Muscle of arm (tissue), 12 donors: ENCODE data around the gene KRTAP10-5. TPM values are rescaled to one million over a fixed set of nuclear protein-coding genes. Genes with fewer than 3 reads are reported as not detected.
"Not testable (repeated sequence)": the region's sequence is repeated elsewhere in the genome, so short reads cannot be mapped to it uniquely, and the experiment has no call there.

Source experiments
- DNase-seq: peaks from one replicate; pipeline ENCODE4 v3.0.0-alpha.2; 2013
- polyA plus RNA-seq, 12 donors: library from polyadenylated mRNA; unstranded; fragments of 120-200 nt; gene quantifications; one replicate each; pipeline ENCODE4 v1.2.1, GENCODE V29; 2013; ENCODE audit not compliant: insufficient read length in 12 of 12

Gene KRTAP10-5
- polyA plus RNA-seq, 12 donors: not detected

DNA sequence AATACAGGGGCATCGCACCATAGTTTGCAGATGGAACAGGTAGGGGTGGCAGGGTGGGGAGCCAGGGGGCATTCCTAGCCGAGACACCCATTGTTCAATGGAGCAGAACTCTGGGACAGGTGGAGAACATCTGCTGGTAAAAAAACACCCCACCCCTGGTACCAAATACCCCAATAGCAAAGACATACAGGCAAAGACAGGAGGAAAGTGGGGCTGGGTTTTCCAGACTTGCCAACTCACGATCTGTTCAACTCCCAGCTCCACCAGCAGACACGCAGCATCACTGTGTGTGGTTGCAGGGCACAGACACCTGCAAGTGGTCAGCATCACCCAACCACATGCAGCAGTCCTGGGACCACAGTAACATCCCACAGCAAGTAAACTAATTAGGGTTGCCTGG lies 31.1 kb upstream of the KRTAP10-5 start:
- DNase-seq: no peak

DNA sequence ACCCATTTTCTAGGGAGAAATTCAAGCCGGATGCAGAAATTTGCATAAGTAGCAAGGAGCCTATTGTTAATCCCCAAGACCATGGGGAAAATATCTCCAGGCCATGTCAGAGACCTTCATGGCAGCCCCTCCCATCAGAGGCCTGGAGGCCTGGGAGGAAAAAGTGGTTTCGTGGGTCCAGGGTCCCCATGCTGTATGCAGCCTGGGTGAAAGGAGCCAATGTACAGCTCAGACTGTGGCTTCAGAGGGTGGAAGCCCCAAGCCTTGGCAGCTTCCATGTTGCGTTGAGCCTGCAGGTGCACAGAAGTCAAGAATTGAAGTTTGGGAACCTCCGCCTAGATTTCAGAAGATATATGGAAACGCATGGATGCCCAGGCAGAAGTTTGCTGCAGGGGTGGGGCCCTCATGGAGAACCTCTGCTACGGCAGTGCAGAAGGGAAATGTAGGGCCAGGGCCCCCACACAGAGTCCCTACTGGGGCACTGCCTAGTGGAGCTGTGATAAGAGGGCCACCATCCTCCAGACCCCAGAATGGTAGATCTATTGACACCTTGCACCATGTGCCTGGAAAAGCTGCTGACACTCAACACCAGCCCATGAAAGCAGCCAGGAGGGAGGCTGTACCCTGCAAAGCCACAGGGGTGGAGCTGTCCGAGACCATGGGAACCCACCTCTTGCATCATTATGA lies 29.9 kb upstream of the KRTAP10-5 start:
- DNase-seq: not testable (repeated sequence)

DNA sequence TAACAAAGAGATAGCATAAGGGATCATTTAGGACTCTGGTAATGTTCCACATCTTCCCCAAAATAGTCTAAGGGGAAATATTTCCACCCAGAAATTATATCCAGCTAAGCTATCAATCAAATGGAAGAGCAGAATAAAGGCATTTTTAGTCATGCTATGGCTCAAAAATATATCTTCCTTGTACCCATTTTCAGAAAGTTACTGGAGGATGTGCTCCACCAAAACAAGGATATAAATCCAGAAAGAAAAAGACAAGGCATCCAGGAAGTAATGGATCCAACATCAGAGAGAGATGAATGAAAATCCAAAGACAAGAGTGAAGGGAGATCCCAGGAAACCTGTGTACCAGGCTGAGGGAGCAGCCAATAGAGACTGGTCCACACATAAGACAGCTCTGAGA lies 28.8 kb upstream of the KRTAP10-5 start:
- no peak for DNase-seq

DNA sequence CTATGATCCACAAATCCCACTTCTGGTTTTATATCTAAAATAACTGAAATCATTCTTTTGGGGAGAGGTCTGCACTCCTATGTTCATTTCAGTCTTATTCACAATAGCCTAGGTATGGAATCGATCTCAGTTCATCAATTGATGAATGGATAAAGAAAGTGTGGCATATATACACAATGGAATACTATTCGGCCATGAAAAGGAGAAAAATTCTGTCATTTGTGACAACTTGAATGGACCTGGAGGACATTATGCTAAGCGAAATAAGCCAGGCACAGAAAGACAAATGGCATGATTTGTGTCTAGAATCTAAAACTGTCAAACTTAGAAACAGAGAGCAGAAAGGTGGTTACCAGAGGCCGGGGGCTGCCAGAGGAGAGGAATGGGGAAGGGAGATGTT lies 26.1 kb upstream of the KRTAP10-5 start:
- DNase-seq: no peak

DNA sequence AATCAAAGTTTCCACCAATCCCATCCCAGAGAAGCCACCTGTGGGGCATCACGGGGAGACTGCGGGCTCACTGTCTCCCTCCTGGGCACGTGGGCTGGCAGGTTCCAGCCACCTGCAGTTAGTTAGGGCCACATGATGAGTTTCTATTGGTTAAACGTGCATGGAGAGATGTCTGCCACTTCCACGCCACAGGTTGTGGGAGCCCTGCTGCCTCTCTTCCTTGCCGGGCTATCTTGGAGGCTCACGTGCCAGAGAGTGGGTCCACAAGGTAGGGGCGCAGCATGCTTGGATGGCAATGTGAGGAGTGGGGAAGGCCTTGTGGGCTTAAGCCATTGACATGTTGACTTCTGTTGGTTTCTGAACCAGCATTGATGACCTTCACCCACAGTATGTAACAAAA lies 23.5 kb upstream of the KRTAP10-5 start:
- no peak for DNase-seq

DNA sequence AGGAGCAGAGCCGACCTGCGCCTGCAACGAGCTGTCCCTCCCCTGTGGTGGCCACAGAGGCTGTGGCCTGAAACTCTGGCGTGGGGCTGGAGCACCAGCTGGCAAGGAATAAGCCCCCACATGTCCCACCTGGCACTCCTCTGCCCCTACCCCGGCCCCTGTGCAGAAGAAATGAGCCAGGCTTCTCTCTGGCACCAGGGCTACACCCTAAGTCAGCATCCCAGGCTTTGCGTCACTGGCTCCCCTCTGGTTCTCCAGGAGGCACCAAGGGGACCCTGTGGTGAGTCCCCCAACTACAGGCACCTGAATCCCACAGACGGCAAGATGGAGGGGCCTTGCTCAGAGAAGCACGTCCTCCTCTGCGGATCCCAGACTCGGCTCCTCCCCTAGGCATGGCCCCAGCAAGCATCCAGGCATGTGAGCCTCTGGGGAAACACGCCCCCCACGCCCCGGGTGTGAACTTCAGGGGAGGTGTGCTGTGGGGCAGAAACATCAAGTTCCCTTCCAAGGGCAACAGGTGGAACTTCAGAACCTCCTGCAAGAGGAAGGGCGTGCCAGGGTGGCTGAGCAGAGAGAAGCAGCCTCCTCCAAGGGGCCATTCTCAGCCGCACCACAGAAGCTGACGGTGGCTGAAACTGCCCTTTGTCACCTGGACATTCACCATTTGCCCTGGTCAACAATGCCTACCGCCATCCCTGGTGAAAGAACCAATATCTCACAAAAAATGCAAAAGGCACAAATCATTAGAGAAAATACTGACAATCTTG lies 22.9 kb upstream of the KRTAP10-5 start:
- DNase-seq: no peak

DNA sequence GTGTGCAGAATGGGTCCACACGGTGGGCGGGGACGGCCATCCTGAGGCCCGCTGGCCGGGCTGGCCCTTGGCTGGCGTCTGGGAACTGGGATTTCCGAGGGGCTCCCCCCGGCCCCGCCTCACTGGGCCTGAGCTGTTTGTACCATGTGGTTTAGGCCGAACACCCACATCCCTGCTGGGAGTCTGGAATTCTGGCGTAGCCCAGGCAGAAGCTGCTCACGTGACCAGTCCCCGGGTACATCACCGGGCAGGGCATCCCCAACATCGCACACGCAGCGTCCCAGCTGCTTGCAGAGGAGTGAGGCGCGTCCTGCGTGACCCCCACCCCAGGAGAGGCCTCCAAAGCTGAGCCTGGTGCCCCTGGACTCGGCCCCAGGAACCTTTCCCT lies 22.1 kb upstream of the KRTAP10-5 start:
- no peak for DNase-seq

DNA sequence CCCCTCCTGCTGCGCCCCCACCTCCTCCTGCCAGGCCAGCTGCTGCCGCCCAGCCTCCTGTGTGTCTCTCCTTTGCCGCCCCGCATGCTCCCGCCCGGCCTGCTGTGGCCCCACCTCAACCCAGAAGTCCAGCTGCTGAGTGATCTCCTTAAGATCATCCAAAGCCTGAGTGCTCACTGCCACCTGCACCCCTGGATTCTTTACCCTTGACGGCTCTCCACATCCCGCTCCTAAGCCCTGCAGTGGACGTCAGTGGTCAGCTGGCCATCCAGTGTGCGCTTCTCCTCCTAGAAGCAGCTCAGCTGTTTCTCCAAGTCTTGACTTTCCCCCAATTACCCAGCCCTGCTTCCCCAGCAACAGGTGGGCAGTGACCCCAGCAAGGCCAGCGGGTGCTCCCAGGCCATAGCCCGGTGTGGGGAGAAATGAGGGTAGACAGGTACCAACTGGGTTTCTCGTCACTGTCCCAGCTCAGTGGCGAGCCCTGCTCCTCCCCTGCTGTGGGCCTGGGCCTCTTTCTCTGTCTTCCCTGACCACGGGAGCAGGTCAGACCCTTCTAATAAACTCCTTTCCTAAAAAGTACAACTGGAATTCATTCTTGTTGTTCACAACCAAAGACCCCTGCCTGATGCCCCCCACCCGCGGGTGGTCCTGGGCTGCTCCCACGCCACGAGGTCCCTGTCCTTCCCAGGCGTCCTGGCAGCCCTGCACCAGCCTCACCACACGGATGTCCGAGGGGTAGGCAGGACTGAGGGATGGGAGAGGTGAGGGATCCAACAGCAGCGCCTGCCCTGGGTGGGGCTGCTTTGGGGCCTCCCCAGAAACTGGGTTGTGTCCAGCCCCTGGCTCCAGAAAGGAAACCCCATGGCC lies 21.4 kb upstream of the KRTAP10-5 start:
- no peak for DNase-seq

DNA sequence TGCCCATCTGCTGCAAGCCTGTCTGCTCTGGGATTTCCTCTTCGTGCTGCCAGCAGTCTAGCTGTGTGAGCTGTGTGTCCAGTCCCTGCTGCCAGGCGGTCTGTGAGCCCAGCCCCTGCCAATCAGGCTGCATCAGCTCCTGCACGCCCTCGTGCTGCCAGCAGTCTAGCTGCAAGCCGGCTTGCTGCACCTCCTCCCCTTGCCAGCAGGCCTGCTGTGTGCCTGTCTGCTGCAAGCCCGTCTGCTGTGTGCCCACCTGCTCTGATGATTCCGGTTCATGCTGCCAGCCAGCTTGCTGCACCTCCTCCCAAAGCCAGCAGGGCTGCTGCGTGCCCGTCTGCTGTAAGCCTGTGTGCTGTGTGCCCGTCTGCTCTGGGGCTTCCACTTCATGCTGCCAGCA lies 20.7 kb upstream of the KRTAP10-5 start:
- DNase-seq: not testable (repeated sequence)

DNA sequence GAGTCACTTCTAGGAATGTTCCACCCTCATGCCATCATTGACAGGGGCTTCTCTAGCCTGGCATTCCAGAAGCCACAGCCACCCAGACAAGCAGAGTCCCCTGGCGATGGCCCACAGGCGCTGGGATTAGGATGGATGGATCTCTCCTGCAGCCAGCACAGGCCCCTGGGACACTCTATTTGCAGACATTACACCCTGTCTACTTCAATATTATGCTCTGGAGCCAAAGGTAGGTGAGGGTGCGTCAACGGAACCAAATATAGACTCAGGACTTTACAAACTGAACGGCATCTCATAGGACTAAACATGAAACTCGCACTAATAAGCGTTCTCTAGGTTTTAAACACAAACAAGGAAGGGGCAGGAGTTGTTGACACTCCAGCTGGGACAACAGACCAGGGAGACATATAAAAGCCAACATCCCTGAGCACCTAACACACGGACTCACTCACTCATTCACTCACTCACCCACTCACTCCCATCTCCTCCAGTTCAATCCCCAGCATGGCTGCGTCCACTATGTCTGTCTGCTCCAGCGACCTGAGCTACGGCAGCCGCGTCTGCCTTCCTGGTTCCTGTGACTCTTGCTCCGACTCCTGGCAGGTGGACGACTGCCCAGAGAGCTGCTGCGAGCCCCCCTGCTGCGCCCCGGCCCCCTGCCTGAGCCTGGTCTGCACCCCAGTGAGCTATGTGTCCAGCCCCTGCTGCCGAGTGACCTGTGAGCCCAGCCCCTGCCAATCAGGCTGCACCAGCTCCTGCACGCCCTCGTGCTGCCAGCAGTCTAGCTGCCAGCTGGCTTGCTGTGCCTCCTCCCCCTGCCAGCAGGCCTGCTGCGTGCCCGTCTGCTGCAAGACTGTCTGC lies 19.9 kb upstream of the KRTAP10-5 start, which contains the start of gene KRTAP10-7:
Gene KRTAP10-7, plus strand, starts transcription at position 480 of the 861 bp plus-strand sequence. Its CDS starts 25 bp downstream, at position 505.
- DNase-seq: not testable (repeated sequence)

DNA sequence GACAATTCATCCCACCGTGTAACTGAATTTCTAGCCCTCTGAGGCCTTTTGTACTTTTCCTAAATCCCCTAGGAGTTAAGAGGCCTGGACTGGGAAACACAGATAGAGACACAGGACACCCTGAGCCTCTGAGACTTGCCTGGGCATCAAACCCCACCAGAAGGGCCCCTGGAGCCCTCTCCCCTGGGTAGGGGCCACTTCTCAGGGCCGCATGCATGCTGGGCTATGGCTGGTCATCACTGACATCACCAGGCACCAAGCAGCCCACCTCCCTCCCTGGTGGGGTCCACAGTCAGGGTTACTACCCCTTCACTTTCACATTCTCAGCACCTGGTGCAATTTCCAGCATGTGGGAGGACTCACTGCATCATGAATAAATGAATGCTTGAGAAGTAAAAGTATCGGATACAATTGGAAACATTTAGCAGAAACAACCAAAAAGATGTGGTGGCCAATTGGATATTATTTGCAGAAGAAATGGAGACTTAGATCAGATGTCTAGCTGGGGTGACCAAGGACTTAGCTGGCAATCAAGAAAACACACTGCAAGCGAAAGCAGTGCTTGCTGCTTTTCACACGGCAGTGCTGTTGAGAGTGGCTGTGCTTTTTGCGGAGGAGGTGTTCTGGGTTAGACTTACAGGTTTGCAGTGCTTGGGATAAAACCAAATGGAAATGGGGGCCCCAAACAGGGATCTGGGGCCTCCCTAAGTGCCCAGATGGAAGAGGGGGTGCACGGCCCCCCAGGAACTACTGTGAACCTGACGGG lies 19.0 kb upstream of the KRTAP10-5 start:
- DNase-seq: no peak

DNA sequence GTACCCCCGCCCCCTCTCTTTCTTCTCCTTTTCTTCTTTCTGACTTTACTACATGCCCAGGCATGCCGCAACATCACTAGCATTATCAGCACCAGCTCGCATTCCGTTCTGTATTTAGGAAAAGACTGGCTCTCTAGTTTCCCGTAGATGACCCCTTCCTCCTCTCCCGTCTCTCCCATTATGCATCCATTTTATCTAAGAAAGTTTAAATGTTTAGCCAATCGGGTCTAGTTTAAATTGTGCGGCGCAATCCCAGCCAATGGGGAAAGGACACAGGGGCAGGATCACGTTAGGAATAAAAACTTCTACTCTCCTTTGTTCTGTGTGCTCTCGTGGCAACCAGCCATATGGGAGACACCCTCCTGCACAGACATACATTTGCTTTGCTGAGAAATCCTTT lies 17.7 kb upstream of the KRTAP10-5 start:
- no peak for DNase-seq

DNA sequence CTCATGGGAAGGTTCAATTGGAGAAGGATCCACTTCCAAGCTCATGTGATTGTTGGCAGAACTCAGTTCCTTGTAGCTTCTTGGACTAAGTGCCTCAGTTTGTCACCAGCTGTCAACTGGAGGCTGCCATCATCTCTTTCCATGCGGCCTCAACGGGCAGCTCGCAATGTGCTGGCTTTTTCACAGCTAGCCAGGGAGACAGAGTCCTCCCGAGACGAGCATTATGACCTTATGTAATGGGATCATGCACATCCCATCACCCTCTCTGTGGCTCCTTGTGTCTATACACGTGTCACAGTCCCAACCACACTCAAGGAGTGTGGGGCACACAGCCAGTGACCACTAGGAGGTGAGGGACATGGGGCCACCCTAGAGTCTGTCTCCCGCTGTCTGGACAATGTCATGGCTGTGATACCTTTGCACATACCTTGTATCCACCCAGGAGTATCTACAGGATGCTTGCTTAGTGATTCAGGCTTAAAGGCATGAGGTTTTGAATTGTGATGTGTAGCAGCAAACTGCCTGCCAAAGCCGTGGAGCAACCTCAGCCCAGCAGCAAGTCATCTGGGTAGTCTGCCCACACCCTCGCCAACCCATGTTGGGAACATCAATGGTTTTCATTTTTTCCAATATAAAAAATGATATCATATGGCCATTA lies 15.8 kb upstream of the KRTAP10-5 start:
- DNase-seq: no peak

DNA sequence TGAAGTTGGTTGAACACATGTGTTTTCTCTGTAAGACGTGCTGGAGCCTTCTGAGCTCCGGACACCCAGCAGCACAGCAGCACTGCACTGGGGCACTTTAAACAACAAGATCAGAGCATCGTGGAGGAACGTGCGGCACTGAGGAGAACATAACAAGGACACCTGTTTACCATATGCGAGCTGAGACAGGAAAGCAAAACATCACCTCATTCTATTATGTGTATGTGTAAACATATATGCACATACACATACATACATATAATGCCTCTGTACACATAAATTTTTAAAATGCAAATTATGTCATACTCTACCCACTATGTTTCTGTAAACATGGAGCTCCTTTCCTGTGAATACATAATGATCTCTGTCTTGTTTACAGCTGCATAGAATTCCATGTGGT lies 15.1 kb upstream of the KRTAP10-5 start:
- no peak for DNase-seq

DNA sequence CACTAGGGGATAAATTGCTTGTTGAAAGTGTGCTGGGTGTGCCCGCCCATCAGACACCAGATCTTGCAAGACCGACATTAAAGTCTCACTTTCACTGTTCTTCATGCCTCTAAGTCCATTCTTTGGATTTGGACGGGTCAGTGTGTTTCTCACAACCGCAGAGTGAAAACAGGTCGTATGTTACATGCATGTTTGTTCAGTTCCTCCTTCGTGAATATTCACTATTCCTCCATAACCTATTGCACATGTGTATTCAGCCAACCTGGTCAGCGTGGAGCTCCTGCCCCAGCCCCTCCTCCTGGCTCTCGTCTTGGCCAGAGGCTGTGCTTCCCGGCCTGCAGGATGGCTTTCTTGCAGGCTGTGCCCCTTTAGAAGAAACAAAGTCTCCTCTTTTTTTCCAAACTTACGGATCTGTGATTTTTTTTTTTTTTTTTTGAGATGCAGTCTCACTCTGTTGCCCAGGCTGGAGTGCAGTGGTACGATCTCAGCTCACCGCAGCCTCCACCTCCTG lies 14.1 kb upstream of the KRTAP10-5 start:
- DNase-seq: no peak

DNA sequence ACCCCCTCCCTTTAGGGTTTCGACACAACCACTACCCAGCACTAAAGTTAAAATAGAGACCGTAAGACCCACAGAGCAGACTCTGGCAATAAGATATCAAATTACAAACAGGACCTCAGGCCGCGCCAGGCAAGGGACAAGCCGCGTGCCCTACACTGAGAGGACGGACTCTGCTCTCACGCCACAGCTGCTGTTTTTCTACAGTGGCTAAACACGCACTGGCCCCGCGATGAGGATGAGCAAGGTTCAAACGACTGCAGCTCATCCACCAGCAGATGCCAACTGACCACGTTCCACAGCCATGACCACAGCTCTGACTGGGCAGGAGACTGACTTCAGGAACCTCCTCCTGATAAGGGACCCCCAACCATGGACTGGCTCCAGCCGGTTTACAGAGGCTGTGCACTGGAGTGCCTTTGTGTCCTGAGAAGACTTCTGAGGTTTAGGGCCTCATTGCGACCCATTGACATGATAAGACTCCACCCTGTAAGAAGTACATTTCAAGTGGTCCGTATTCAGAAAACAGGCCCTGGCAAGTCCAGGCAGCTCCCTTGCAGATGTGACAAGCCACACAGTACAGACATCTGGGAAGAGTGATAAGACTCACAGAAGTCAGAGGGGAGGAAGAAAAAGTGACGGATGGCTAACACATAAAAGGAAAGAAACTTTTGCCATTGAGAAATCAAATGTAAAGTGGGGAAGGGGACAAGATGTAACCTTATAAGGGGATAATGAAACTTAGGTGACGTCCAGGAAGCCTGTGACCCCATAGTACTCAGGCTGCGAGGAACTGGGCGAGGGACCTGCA lies 13.4 kb upstream of the KRTAP10-5 start:
- DNase-seq: no peak

DNA sequence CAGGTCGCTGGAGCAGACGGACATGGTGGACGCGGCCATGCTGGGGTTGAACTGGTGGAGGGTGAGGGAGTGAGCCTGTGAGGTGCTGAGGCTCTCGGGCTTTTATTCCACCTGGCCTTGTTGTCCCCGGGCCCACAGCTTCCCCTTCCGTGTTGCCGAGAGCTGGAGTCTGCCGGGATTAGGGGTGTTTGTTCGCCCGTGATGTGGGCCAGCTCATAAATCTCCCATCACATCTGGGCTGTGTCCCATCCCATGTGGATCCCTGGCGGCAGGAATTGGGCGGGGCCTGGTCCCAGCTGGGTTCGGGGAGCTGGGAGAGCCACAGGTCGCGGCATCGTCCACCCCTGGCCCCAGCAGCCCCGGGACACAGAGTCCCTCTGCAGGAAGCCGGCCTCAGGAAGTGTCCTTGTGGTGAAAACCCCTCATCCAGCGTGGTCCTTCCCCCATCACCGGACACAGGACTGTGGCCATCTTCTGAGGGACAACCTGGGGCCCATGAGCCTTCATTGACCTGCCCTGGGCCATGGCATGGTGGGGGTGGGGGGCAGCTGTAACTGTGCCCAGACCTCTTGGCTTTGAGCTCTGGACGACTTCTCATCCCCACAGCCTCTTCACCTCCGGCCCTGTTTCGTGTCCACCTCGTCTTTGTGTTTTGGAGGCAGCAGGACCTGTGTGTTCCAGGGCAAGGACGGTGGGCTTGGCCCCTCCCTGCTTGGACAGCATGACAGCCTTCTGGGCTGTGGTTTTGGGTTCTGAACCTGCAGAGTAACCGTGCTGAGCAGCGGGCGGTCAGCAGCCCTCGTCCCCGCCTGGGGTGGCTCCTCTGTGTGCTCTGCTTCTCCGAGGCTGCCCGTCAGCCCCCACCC lies 12.3 kb upstream of the KRTAP10-5 start, which contains the start of gene KRTAP10-6:
Gene KRTAP10-6, minus strand, starts transcription at position 60 of the 866 bp plus-strand sequence. Its CDS starts 21 bp downstream, at position 39.
- DNase-seq: no peak

DNA sequence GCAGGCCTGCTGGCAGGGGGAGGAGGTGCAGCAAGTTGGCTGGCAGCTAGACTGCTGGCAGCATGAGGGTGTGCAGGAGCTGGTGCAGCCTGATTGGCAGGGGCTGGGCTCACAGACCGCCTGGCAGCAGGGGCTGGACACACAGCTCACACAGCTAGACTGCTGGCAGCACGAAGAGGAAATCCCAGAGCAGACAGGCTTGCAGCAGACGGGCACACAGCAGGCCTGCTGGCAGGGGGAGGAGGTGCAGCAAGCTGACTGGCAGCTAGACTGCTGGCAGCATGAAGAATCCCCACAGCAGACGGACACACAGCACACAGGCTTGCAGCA lies 11.4 kb upstream of the KRTAP10-5 start:
- not testable (repeated sequence) for DNase-seq
